GM19238 (cell line): ENCODE data around the gene SP3.

Source experiments
- DNase-seq: peaks from one replicate; pipeline ENCODE4 v3.0.0; 2011; ENCODE audit warnings: low spot score; ENCODE audit not compliant: insufficient read length

Gene SP3

GRCh38 chr2:173858291-173858731, 106.9 kb downstream of the SP3 start:
- no peak for DNase-seq
